IMR-90 (cell line): ENCODE results near the gene ERRFI1. TPM values are rescaled to one million over a fixed set of nuclear protein-coding genes. Genes with fewer than 3 reads are reported as not detected.

Experiments used
- ATAC-seq: fragments of 200-7000 bp; cut with Tn5 transposase; 2 replicates; pipeline ENCODE4 v1.9.1; 2020; ENCODE audit warnings: low read depth, mild to moderate bottlenecking, moderate library complexity
- BruUV-seq: library from RNA; stranded (reverse); fragments of 400-500 nt; replicated peaks from 2 replicates; lab custom pipeline; 2021; lab: Mats Ljungman, UMichigan
- CTCF ChIA-PET: fragments of 300-600 bp; formaldehyde crosslinking; extraction: SDS; loops from one replicate; lab custom pipeline; 2021; ENCODE audit warnings: antibody characterized with exemption; lab: Yijun Ruan, JAX
- POLR2A ChIA-PET: fragments of 300-600 bp; sonication (Branson Sonifier 250); formaldehyde crosslinking; loops from one replicate; lab custom pipeline; 2022; ENCODE audit warnings: antibody characterized with exemption; ENCODE audit not compliant: unreplicated experiment; lab: Charles Lee
- DNase-seq: peaks from one replicate; pipeline ENCODE4 v3.0.0; 2013
- H2AFZ ChIP-seq: replicated peaks from 2 replicates; pipeline ENCODE3; 2013; ENCODE audit warnings: low read length, mild to moderate bottlenecking; ENCODE audit not compliant: poor library complexity
- H2AK5ac ChIP-seq: 2 replicates; pipeline ENCODE4 v1.6.1; 2013; ENCODE audit warnings: low read depth, low read length, inconsistent platforms
- H2AK9ac ChIP-seq: replicated peaks from 2 replicates; pipeline ENCODE3; 2013; ENCODE audit warnings: mild to moderate bottlenecking, low read depth, low read length, moderate library complexity; ENCODE audit not compliant: poor library complexity
- H2BK120ac ChIP-seq: 2 replicates; pipeline ENCODE4 v1.6.1; 2013; ENCODE audit warnings: low read depth, low read length, inconsistent platforms
- H2BK15ac ChIP-seq: 3 replicates; pipeline ENCODE4 v1.6.1; 2013; ENCODE audit warnings: low read depth, low read length, inconsistent platforms
- H2BK20ac ChIP-seq: 2 replicates; pipeline ENCODE4 v1.6.1; 2013; ENCODE audit warnings: low read depth, mild to moderate bottlenecking, inconsistent platforms, low read length, moderate library complexity
- H2BK5ac ChIP-seq: 2 replicates; pipeline ENCODE4 v1.6.1; 2013; ENCODE audit warnings: mild to moderate bottlenecking, low read depth, low read length, inconsistent platforms; ENCODE audit not compliant: poor library complexity, severe bottlenecking
- H3K14ac ChIP-seq: replicated peaks from 2 replicates; pipeline ENCODE4 v1.6.1; 2013; ENCODE audit warnings: low read depth, low read length, inconsistent platforms
- H3K18ac ChIP-seq: 2 replicates; pipeline ENCODE4 v1.6.1; 2013; ENCODE audit warnings: low read depth, low read length, control low read depth
- H3K23ac ChIP-seq: 2 replicates; pipeline ENCODE4 v1.6.1; 2013; ENCODE audit warnings: low read depth, low read length, inconsistent platforms
- H3K27ac ChIP-seq: 2 replicates; pipeline ENCODE4 v1.5.1; 2013; ENCODE audit warnings: mild to moderate bottlenecking, control low read depth, low read length; ENCODE audit not compliant: insufficient read depth
- H3K27me3 ChIP-seq: 2 replicates; pipeline ENCODE4 v1.6.1; 2013; ENCODE audit warnings: low read length; ENCODE audit not compliant: control insufficient read depth, insufficient read depth
- H3K36me3 ChIP-seq: 2 replicates; pipeline ENCODE4 v1.6.1; 2013; ENCODE audit warnings: low read length, mixed read lengths; ENCODE audit not compliant: control insufficient read depth, insufficient read depth
- H3K4ac ChIP-seq: 2 replicates; pipeline ENCODE4 v1.6.1; 2013; ENCODE audit warnings: low read depth, low read length, inconsistent platforms
- H3K4me1 ChIP-seq: 2 replicates; pipeline ENCODE4 v1.6.1; 2013; ENCODE audit warnings: low read length, mixed read lengths; ENCODE audit not compliant: control insufficient read depth, insufficient read depth
- H3K4me2 ChIP-seq: 2 replicates; pipeline ENCODE4 v1.6.1; 2013; ENCODE audit warnings: low read depth, mild to moderate bottlenecking, control low read depth, low read length, moderate library complexity
- H3K4me3 ChIP-seq: 2 replicates; pipeline ENCODE4 v1.5.1; 2013; ENCODE audit warnings: low read depth, mild to moderate bottlenecking, control low read depth, low read length, moderate library complexity; ENCODE audit not compliant: insufficient read depth
- H3K56ac ChIP-seq: 2 replicates; pipeline ENCODE4 v1.6.1; 2013; ENCODE audit warnings: low read length, inconsistent platforms; ENCODE audit not compliant: insufficient read depth; ENCODE audit errors: extremely low read depth
- H3K79me1 ChIP-seq, 2 experiments: 2 replicates each; pipeline ENCODE4 v1.6.1; 2013; ENCODE audit warnings: low read length in 2 of 2, inconsistent platforms in 1 of 2, low read depth in 1 of 2
- H3K9ac ChIP-seq: 2 replicates; pipeline ENCODE4 v1.6.1; 2013; ENCODE audit warnings: low read depth, low read length, control low read depth
- H3K9me1 ChIP-seq: 2 replicates; pipeline ENCODE4 v1.6.1; 2013; ENCODE audit warnings: low read length, inconsistent platforms; ENCODE audit not compliant: insufficient read depth
- H3K9me3 ChIP-seq: 2 replicates; pipeline ENCODE4 v1.6.1; 2013; ENCODE audit warnings: low read length; ENCODE audit not compliant: control insufficient read depth, insufficient read depth
- H4K20me1 ChIP-seq: 2 replicates; pipeline ENCODE4 v1.6.1; 2013; ENCODE audit warnings: low read length, inconsistent platforms; ENCODE audit not compliant: insufficient read depth
- H4K5ac ChIP-seq: 2 replicates; pipeline ENCODE4 v1.6.1; 2013; ENCODE audit warnings: mild to moderate bottlenecking, low read depth, low read length, control low read depth
- H4K8ac ChIP-seq, 2 experiments: 2 replicates each; pipeline ENCODE4 v1.6.1; 2013; ENCODE audit warnings: low read depth in 2 of 2, low read length in 2 of 2, control low read depth in 1 of 2, inconsistent platforms in 1 of 2
- H4K91ac ChIP-seq: 2 replicates; pipeline ENCODE4 v1.6.1; 2013; ENCODE audit warnings: low read depth, low read length, inconsistent platforms; ENCODE audit not compliant: insufficient read depth
- MAFK ChIP-seq: IDR thresholded peaks from 2 replicates; pipeline ENCODE4 v1.6.1; 2012; ENCODE audit warnings: low read depth, low read length, improper control_type of control experiment
- MXI1 ChIP-seq: IDR thresholded peaks from 2 replicates; pipeline ENCODE4 v1.6.1; 2012; ENCODE audit warnings: low read depth, mild to moderate bottlenecking, low read length, moderate library complexity, borderline replicate concordance
- WGBS, 2 experiments: methylation state at CpG; one replicate each; pipeline versions ENCODE4 v1.1.5 to v1.1.7; 2013; ENCODE audit warnings: missing lambda C conversion rate in 2 of 2; ENCODE audit not compliant: insufficient read length in 1 of 2; ENCODE audit errors: extremely low coverage in 2 of 2; 5-methylcytosine and 5-hydroxymethylcytosine counted together
- dilution Hi-C: fragments of 300-500 bp; cut with HindIII; formaldehyde crosslinking; loops from one replicate; pipeline ENCODE4 v1.14.3; 2018; ENCODE audit warnings: low sequenced_read_pairs; ENCODE audit not compliant: unreplicated experiment
- in situ Hi-C: fragments of 300-500 bp; cut with MboI; formaldehyde crosslinking; loops from 3 replicates; pipeline ENCODE4 v1.14.3; 2019; ENCODE audit warnings: low sequenced_read_pairs, inconsistent platforms, mixed read lengths
- intact Hi-C: fragments of 100-400 bp; cut with micrococcal nuclease; formaldehyde crosslinking; loops from 2 replicates; pipeline ENCODE4 v1.10.0; 2022
- microRNA-seq, 2 experiments: library from miRNA; stranded (forward) in 1 of 2; unstranded in 1 of 2; fragments of 10-50 nt in 1 of 2; fragments of <30 nt in 1 of 2; gene quantifications in 1 of 2; microRNA quantifications in 1 of 2; one replicate each; pipeline versions ENCODE3 to v1.1.0; 2013 to 2020; ENCODE audit not compliant: insufficient read depth in 1 of 2, insufficient read length in 1 of 2, unreplicated experiment in 1 of 2
- polyA plus RNA-seq, 3 experiments: library from polyadenylated mRNA; depleted of rRNA; stranded (reverse); fragments of >200 nt; gene quantifications; 2 replicates each; pipeline ENCODE4 v1.2.3, GENCODE V29; 2012; ENCODE audit warnings: low replicate concordance in 1 of 3
- small RNA-seq, 5 experiments: library from RNA; depleted of rRNA; stranded (forward); fragments of <200 nt; gene quantifications; one replicate each; pipeline ENCODE3, GENCODE V24; 2012
- total RNA-seq: library from RNA; depleted of rRNA; stranded (reverse); fragments of >200 nt; gene quantifications from 2 replicates; pipeline ENCODE4 v1.2.3, GENCODE V29; 2012; rRNA removed

ERRFI1 gene
- total and polyA plus RNA-seq, 2 of the 4 experiments (the other 2 are of a cell fraction): 101 to 145 TPM

DNA sequence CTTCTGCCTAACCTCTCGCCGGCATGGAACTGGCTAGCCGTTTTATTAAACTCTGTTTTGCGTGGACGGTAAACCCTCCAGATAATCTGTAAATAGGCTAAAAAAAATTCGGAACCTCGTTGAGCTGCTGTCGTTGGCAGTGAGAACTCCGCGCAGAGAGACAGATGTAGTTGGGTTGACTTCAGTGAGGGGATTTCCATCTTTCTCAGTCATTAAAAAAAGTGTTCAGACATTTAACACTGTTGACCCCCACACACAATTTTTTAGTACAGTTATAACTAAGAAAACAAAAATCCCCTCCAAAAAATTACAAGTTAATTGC is 64.1 kb downstream of the ERRFI1 start:
- Histone ChIP-seq H3K56ac (peak overlapping the region; percentile 99), H2BK20ac (no peak overlapping the region), H4K91ac (peak overlapping the region; percentile 89), H2BK120ac (no peak overlapping the region), H3K36me3 (peaks cover 23% of the 10 kb centered on the region), H2AFZ (peak overlapping the region; percentile 98), H2BK15ac (0 out of 3 replicates have a peak overlapping the region, but pooled peaks have one; percentile 15), H2BK5ac (peak overlapping the region; percentile 93), H3K27ac (peak overlapping the region; percentile 82), H3K18ac (peak overlapping the region; percentile 70), H3K9me3 (no peaks in the 10 kb centered on the region), H4K20me1 (peaks cover 10% of the 10 kb centered on the region), H4K8ac (peak overlapping the region; percentile 78 to 92), H2AK5ac (peak overlapping the region; percentile 87; the same call in 1 of the 2 replicates), H4K5ac (peak overlapping the region; percentile 76; the same call in 1 of the 2 replicates), H3K27me3 (no peaks in the 10 kb centered on the region), H3K4me1 (no peaks in the 10 kb centered on the region), H3K23ac (peak overlapping the region; percentile 88; the same call in 1 of the 2 replicates), H3K9me1 (no peaks in the 10 kb centered on the region; the same call in 1 of the 2 replicates), H3K9ac (peak overlapping the region; percentile 97), H3K14ac (peak overlapping the region; percentile 89), H3K4me3 (peak overlapping the region; percentile 79), H2AK9ac (peak overlapping the region; percentile 66), H3K79me1 (peaks cover 25 to 49% of the 10 kb centered on the region in 2 experiments), H3K4me2 (peak overlapping the region; percentile 75), H3K4ac (peak overlapping the region; percentile 85)
- 0% methylated on average over 6 of the region's 10 CpGs; no CpG with 5 or more reads in 1 of the 2 experiments for WGBS, 2 experiments
- in situ Hi-C loops (no loop called here), intact Hi-C loops (no loop called here), dilution Hi-C loops (no loop called here)
- POLR2A ChIA-PET: no interaction called here
- DNase-seq (no peak), ATAC-seq (no peak)
- TSS peak; percentile 23 for BruUV-seq
- TF ChIP-seq MAFK (no peak), MXI1 (no peak)
- CTCF ChIA-PET: interaction anchor here (0.5 to 1.5 kb wide), 2 partner anchors 13 to 889 kb away, joined by 3 to 5 read pairs; no protein-coding TSS in a partner anchor

Small RNA genes lying within 50 kb of the gene (microRNA-seq; reads per million reads assigned to microRNA genes)
- not detected for gene RF00019 (ENCODE audit: insufficient read depth, insufficient read length)

Small RNA genes lying within 50 kb of the gene (small RNA-seq; reads per million reads assigned to genes)
- gene RF00019: 0 reads per million in 5 experiments

Other genes with a start within 250 kb of the ERRFI1 start
- 3.4 and 3.6 TPM in 2 replicates for gene PER3, start 242.0 kb downstream of the ERRFI1 start, total RNA-seq
- gene PER3, start 242.0 kb downstream of the ERRFI1 start, polyA plus RNA-seq (2012; rRNA removed): 4.2 and 4.8 TPM in 2 replicates
- gene UTS2, start 173.2 kb downstream of the ERRFI1 start, total RNA-seq: not detected in 2 replicates
- not detected in 2 replicates for gene UTS2, start 173.2 kb downstream of the ERRFI1 start, polyA plus RNA-seq (2012; rRNA removed)
- gene TNFRSF9, start 85.5 kb downstream of the ERRFI1 start, total RNA-seq: 0.56 and 0.72 TPM in 2 replicates
- 0.43 and 0.56 TPM in 2 replicates for gene TNFRSF9, start 85.5 kb downstream of the ERRFI1 start, polyA plus RNA-seq (2012; rRNA removed)
- gene PARK7, start 64.6 kb downstream of the ERRFI1 start, total RNA-seq: 207 and 384 TPM in 2 replicates
- 348 and 357 TPM in 2 replicates for gene PARK7, start 64.6 kb downstream of the ERRFI1 start, polyA plus RNA-seq (2012; rRNA removed)